Panc1 (cell line): ENCODE measurements around the gene RHBDL1.

Experiments used
- CTCF ChIP-seq: fragments of 450-650 bp; IDR thresholded peaks from 2 replicates; pipeline ENCODE4 v1.5.1; 2017; ENCODE audit warnings: mild to moderate bottlenecking
- POLR2AphosphoS5 ChIP-seq: IDR thresholded peaks from 2 replicates; pipeline ENCODE4 v1.6.1; 2012; ENCODE audit warnings: mild to moderate bottlenecking, low read depth, low read length, moderate library complexity
- REST ChIP-seq, 2 experiments: IDR thresholded peaks; 2 replicates each; pipeline ENCODE4 v1.6.1; 2011 to 2012; ENCODE audit warnings: low read depth in 2 of 2, control low read depth in 1 of 2, low read length in 1 of 2, mild to moderate bottlenecking in 1 of 2, moderate library complexity in 1 of 2; ENCODE audit not compliant: insufficient read depth in 1 of 2

- TF ChIP-seq CTCF (no peak), POLR2AphosphoS5 (no peak), REST (IDR thresholded peaks at IDR 0.05; ENCODE audit: insufficient read depth in 1 of 2, low read depth in 2 of 2, low read length in 1 of 2) (no peak)
Measured at GRCh38 chr16:625977-626765, 49.3 kb upstream of the RHBDL1 start.
